Measurements from ENCODE around the gene PNMA6F.
"Not testable (repeated sequence)": the region's sequence is repeated elsewhere in the genome, so short reads cannot be mapped to it uniquely, and the experiment has no call there.

- TF ChIP-seq CTCF, POLR2A (IDR thresholded peaks at IDR 0.05): not testable (repeated sequence)
These were observed 49.5 kb downstream of the PNMA6F start for GRCh38 chrX:153272070-153272469.

Data from uterus (tissue), 2 donors.